Activated naive CD8-positive, alpha-beta T cell (primary cell): ENCODE data around the gene GABBR2.
"Not testable (repeated sequence)": the region's sequence is repeated elsewhere in the genome, so short reads cannot be mapped to it uniquely, and the experiment has no call there.

Source experiments
- H3K27ac Mint-ChIP-seq: one replicate; pipeline ENCODE4 v1.8.0; 2021; ENCODE audit warnings: mixed read lengths
- H3K27me3 Mint-ChIP-seq: one replicate; pipeline ENCODE4 v1.8.0; 2021; ENCODE audit warnings: mixed read lengths
- H3K36me3 Mint-ChIP-seq: one replicate; pipeline ENCODE4 v1.8.0; 2021; ENCODE audit warnings: mixed read lengths
- H3K4me1 Mint-ChIP-seq: one replicate; pipeline ENCODE4 v1.8.0; 2021; ENCODE audit warnings: low read depth, mixed read lengths
- H3K4me3 Mint-ChIP-seq: one replicate; pipeline ENCODE4 v1.8.0; 2021; ENCODE audit warnings: mild to moderate bottlenecking, mixed read lengths
- H3K9me3 Mint-ChIP-seq: one replicate; pipeline ENCODE4 v1.8.0; 2021; ENCODE audit warnings: low read depth, mixed read lengths

The GABBR2 gene

GRCh38 chr9:98678244-98678842 lies 30.4 kb downstream of the GABBR2 start:
- peaks cover 4% of the 10 kb centered on the region for H3K9me3 Mint-ChIP-seq
- H3K4me1 Mint-ChIP-seq, result no peaks in the 10 kb centered on the region
- no peak overlapping the region for H3K27ac Mint-ChIP-seq
- peaks cover 17% of the 10 kb centered on the region for H3K27me3 Mint-ChIP-seq
- H3K4me3 Mint-ChIP-seq, result no peak overlapping the region
- no peaks in the 10 kb centered on the region for H3K36me3 Mint-ChIP-seq

DNA sequence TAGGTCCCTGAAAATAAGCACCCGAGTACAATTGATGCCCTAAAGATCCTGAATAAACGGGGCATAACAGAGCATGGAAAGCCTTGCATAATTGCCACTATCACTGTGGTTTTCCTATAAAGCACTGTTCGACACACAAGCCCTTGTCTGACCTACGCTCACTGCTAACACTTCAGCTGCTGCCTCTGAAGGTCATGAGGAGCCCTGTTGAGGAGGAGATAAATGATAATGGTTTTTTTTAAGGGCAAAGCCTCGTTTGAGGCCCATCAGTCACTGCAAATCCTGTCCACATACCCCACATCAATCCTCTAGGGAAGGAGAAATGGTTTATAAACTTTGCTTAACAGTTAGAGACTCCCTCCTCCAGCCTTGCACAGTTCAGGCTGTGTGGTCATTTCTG lies 35.1 kb downstream of the GABBR2 start:
- Mint-ChIP-seq H3K27ac (no peak overlapping the region), H3K9me3 (peaks cover 4% of the 10 kb centered on the region), H3K27me3 (peaks cover 16% of the 10 kb centered on the region), H3K36me3 (no peaks in the 10 kb centered on the region), H3K4me3 (no peak overlapping the region), H3K4me1 (no peaks in the 10 kb centered on the region)

- H3K27ac Mint-ChIP-seq, result no peak overlapping the region
These were observed 41.6 kb downstream of the GABBR2 start for GRCh38 chr9:98667005-98667640.

GRCh38 chr9:98665501-98665900 lies 43.2 kb downstream of the GABBR2 start:
- peaks cover 2% of the 10 kb centered on the region for H3K27me3 Mint-ChIP-seq
- no peak overlapping the region for H3K27ac Mint-ChIP-seq
- H3K4me3 Mint-ChIP-seq, result no peak overlapping the region
- no peaks in the 10 kb centered on the region for H3K4me1 Mint-ChIP-seq
- no peaks in the 10 kb centered on the region for H3K9me3 Mint-ChIP-seq
- no peaks in the 10 kb centered on the region for H3K36me3 Mint-ChIP-seq

More at GRCh38 chr9:98667005-98667640, 41.6 kb downstream of the GABBR2 start:
- no peak overlapping the region for H3K4me3 Mint-ChIP-seq
- H3K4me1 Mint-ChIP-seq, result no peaks in the 10 kb centered on the region
- no peaks in the 10 kb centered on the region for H3K9me3 Mint-ChIP-seq
- H3K27me3 Mint-ChIP-seq, result peaks cover 2% of the 10 kb centered on the region
- no peaks in the 10 kb centered on the region for H3K36me3 Mint-ChIP-seq

- no peaks in the 10 kb centered on the region for H3K9me3 Mint-ChIP-seq
- no peak overlapping the region for H3K27ac Mint-ChIP-seq
- no peaks in the 10 kb centered on the region for H3K36me3 Mint-ChIP-seq
- H3K4me3 Mint-ChIP-seq, result no peak overlapping the region
- peaks cover 2% of the 10 kb centered on the region for H3K27me3 Mint-ChIP-seq
- no peaks in the 10 kb centered on the region for H3K4me1 Mint-ChIP-seq
These were observed 48.2 kb downstream of the GABBR2 start for GRCh38 chr9:98660541-98660940.

- no peak overlapping the region for H3K27ac Mint-ChIP-seq
- no peaks in the 10 kb centered on the region for H3K36me3 Mint-ChIP-seq
- H3K4me1 Mint-ChIP-seq, result no peaks in the 10 kb centered on the region
- H3K9me3 Mint-ChIP-seq, result peaks cover 4% of the 10 kb centered on the region
- no peak overlapping the region for H3K4me3 Mint-ChIP-seq
- H3K27me3 Mint-ChIP-seq, result no peaks in the 10 kb centered on the region
These were observed 49.8 kb downstream of the GABBR2 start for GRCh38 chr9:98658951-98659351.

DNA sequence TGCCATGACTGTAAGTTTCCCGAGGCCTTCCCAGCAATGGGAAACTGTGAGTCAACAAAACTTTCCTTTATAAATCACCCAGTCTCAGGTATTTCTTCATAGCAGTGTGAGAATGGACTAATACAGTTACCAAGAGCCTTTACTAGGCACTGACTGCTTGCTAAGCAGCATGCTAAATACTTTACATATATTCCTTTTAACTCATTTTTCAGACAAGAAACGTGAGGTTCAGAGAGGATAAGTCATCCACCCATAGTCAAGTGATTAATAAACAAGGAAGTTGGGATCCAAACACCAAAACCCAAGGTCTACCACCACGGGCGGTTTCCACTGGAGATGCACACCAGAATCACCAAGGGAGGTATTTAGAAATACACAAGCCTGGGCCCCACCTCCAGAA lies 50.8 kb downstream of the GABBR2 start:
- peaks cover 1% of the 10 kb centered on the region for H3K27me3 Mint-ChIP-seq
- peaks cover 4% of the 10 kb centered on the region for H3K9me3 Mint-ChIP-seq
- H3K4me3 Mint-ChIP-seq, result no peak overlapping the region
- no peaks in the 10 kb centered on the region for H3K36me3 Mint-ChIP-seq
- no peak overlapping the region for H3K27ac Mint-ChIP-seq
- no peaks in the 10 kb centered on the region for H3K4me1 Mint-ChIP-seq

GRCh38 chr9:98656511-98656910 lies 52.2 kb downstream of the GABBR2 start:
- no peaks in the 10 kb centered on the region for H3K36me3 Mint-ChIP-seq
- no peak overlapping the region for H3K4me3 Mint-ChIP-seq
- H3K9me3 Mint-ChIP-seq, result peaks cover 4% of the 10 kb centered on the region
- no peaks in the 10 kb centered on the region for H3K4me1 Mint-ChIP-seq
- no peak overlapping the region for H3K27ac Mint-ChIP-seq
- H3K27me3 Mint-ChIP-seq, result peaks cover 3% of the 10 kb centered on the region

DNA sequence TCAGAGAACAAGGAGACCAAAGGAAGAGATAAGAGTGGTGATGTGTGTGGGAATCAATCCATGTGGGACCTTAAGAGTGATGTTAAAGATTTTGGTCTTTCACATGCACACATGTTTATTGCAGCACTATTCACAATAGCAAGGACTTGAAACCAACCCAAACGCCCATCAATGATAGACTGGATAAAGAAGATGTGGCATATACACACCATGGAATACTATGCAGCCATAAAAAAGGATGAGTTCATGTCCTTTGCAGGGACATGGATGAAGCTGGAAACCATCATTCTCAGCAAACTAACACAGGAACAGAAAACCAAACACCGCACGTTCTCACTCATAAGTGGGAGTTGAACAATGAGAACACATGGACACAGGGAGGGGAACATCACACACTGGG lies 53.3 kb downstream of the GABBR2 start:
- not testable (repeated sequence) for H3K36me3 Mint-ChIP-seq, H3K9me3 Mint-ChIP-seq, H3K4me1 Mint-ChIP-seq, H3K4me3 Mint-ChIP-seq, H3K27ac Mint-ChIP-seq, H3K27me3 Mint-ChIP-seq

- peaks cover 4% of the 10 kb centered on the region for H3K9me3 Mint-ChIP-seq
- no peaks in the 10 kb centered on the region for H3K4me1 Mint-ChIP-seq
- H3K27ac Mint-ChIP-seq, result no peak overlapping the region
- H3K4me3 Mint-ChIP-seq, result no peak overlapping the region
- peaks cover 7% of the 10 kb centered on the region for H3K27me3 Mint-ChIP-seq
- no peaks in the 10 kb centered on the region for H3K36me3 Mint-ChIP-seq
These were observed 54.5 kb downstream of the GABBR2 start for GRCh38 chr9:98654247-98654646.

DNA sequence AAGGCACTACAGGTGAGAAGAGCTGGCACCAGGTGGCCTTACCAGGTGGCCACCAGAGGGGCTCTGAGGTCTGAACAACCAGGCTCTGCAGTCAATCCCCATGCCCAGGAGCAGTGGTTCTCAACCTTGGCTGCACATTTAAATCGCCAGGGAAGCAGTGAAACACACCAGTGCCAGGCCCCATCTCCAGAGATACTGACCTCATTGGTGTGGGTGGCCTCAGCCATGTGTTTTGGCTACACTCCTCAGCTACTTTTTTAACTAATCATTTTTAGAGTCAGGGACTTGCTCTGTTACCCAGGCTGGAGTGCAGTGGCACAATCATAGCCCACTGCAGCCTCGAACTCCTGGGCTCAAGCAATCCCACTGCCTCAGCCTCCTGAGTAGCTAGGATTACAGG lies 56.0 kb downstream of the GABBR2 start:
- no peaks in the 10 kb centered on the region for H3K4me1 Mint-ChIP-seq
- H3K27me3 Mint-ChIP-seq, result peaks cover 7% of the 10 kb centered on the region
- no peak overlapping the region for H3K4me3 Mint-ChIP-seq
- H3K27ac Mint-ChIP-seq, result no peak overlapping the region
- H3K36me3 Mint-ChIP-seq, result no peaks in the 10 kb centered on the region
- H3K9me3 Mint-ChIP-seq, result peaks cover 4% of the 10 kb centered on the region

GRCh38 chr9:98652302-98652701 lies 56.4 kb downstream of the GABBR2 start:
- Mint-ChIP-seq H3K27me3 (peaks cover 7% of the 10 kb centered on the region), H3K36me3 (no peaks in the 10 kb centered on the region), H3K27ac (no peak overlapping the region), H3K9me3 (peaks cover 4% of the 10 kb centered on the region), H3K4me3 (no peak overlapping the region), H3K4me1 (no peaks in the 10 kb centered on the region)

- H3K9me3 Mint-ChIP-seq, result no peaks in the 10 kb centered on the region
- no peak overlapping the region for H3K4me3 Mint-ChIP-seq
- peaks cover 6% of the 10 kb centered on the region for H3K27me3 Mint-ChIP-seq
- no peaks in the 10 kb centered on the region for H3K36me3 Mint-ChIP-seq
- no peaks in the 10 kb centered on the region for H3K4me1 Mint-ChIP-seq
- no peak overlapping the region for H3K27ac Mint-ChIP-seq
These were observed 61.5 kb downstream of the GABBR2 start for GRCh38 chr9:98647236-98647635.

GRCh38 chr9:98644011-98644410 lies 64.7 kb downstream of the GABBR2 start:
- Mint-ChIP-seq H3K9me3 (no peaks in the 10 kb centered on the region), H3K27me3 (peaks cover 8% of the 10 kb centered on the region)

GRCh38 chr9:98642661-98643312 lies 65.9 kb downstream of the GABBR2 start:
- Mint-ChIP-seq H3K9me3 (no peaks in the 10 kb centered on the region), H3K27me3 (peaks cover 8% of the 10 kb centered on the region), H3K4me1 (no peaks in the 10 kb centered on the region), H3K36me3 (no peaks in the 10 kb centered on the region), H3K27ac (no peak overlapping the region), H3K4me3 (no peak overlapping the region)

More at GRCh38 chr9:98644011-98644410, 64.7 kb downstream of the GABBR2 start:
- H3K27ac Mint-ChIP-seq, result no peak overlapping the region
- no peaks in the 10 kb centered on the region for H3K36me3 Mint-ChIP-seq
- no peaks in the 10 kb centered on the region for H3K4me1 Mint-ChIP-seq
- no peak overlapping the region for H3K4me3 Mint-ChIP-seq
